Measurements from ENCODE around the gene KCNJ18.
"Not testable (repeated sequence)": the region's sequence is repeated elsewhere in the genome, so short reads cannot be mapped to it uniquely, and the experiment has no call there.

The KCNJ18 gene

GRCh38 chr17:21691883-21692703, at the start of gene KCNJ18:
Gene KCNJ18 (plus strand): TSS chr17:21692523. CDS start chr17:21702787, 10,264 bp downstream.
- not testable (repeated sequence) for FAIRE-seq; DNase-seq (ENCODE audit: insufficient read length, low spot score)

GRCh38 chr17:21648125-21648524, 44.2 kb upstream of the KCNJ18 start:
- FAIRE-seq; DNase-seq (ENCODE audit: insufficient read length, low spot score): not testable (repeated sequence)

- not testable (repeated sequence) for FAIRE-seq; DNase-seq (ENCODE audit: insufficient read length, low spot score)
These were observed 42.3 kb upstream of the KCNJ18 start for GRCh38 chr17:21650043-21650442.

- not testable (repeated sequence) for FAIRE-seq
These were observed 40.3 kb upstream of the KCNJ18 start for GRCh38 chr17:21652049-21652448.

GRCh38 chr17:21653211-21653610, 39.1 kb upstream of the KCNJ18 start:
- not testable (repeated sequence) for FAIRE-seq; DNase-seq (ENCODE audit: insufficient read length, low spot score)

More at GRCh38 chr17:21652049-21652448, 40.3 kb upstream of the KCNJ18 start:
- DNase-seq (ENCODE audit: insufficient read length, low spot score), result not testable (repeated sequence)

GRCh38 chr17:21656518-21657309, 35.6 kb upstream of the KCNJ18 start:
- DNase-seq (ENCODE audit: insufficient read length, low spot score); FAIRE-seq: not testable (repeated sequence)

- DNase-seq (ENCODE audit: insufficient read length, low spot score); FAIRE-seq: not testable (repeated sequence)
These were observed 32.7 kb upstream of the KCNJ18 start for GRCh38 chr17:21659635-21660034.

GRCh38 chr17:21661455-21661854, 30.9 kb upstream of the KCNJ18 start:
- DNase-seq (ENCODE audit: insufficient read length, low spot score); FAIRE-seq: not testable (repeated sequence)

GRCh38 chr17:21663166-21663565, 29.2 kb upstream of the KCNJ18 start:
- DNase-seq (ENCODE audit: insufficient read length, low spot score); FAIRE-seq: not testable (repeated sequence)

- not testable (repeated sequence) for DNase-seq (ENCODE audit: insufficient read length, low spot score); FAIRE-seq
These were observed 28.5 kb upstream of the KCNJ18 start for GRCh38 chr17:21663614-21664474.

GRCh38 chr17:21665171-21665570, 27.2 kb upstream of the KCNJ18 start:
- DNase-seq (ENCODE audit: insufficient read length, low spot score); FAIRE-seq: not testable (repeated sequence)

- DNase-seq (ENCODE audit: insufficient read length, low spot score); FAIRE-seq: not testable (repeated sequence)
These were observed 26.3 kb upstream of the KCNJ18 start for GRCh38 chr17:21665935-21666493.

- not testable (repeated sequence) for FAIRE-seq; DNase-seq (ENCODE audit: insufficient read length, low spot score)
These were observed 25.5 kb upstream of the KCNJ18 start for GRCh38 chr17:21666711-21667412.

GRCh38 chr17:21667413-21668117, 24.8 kb upstream of the KCNJ18 start:
- DNase-seq (ENCODE audit: insufficient read length, low spot score); FAIRE-seq: not testable (repeated sequence)

GRCh38 chr17:21668118-21668488, 24.2 kb upstream of the KCNJ18 start:
- DNase-seq (ENCODE audit: insufficient read length, low spot score); FAIRE-seq: not testable (repeated sequence)

GRCh38 chr17:21668746-21669508, 23.4 kb upstream of the KCNJ18 start:
- DNase-seq (ENCODE audit: insufficient read length, low spot score); FAIRE-seq: not testable (repeated sequence)

GRCh38 chr17:21669616-21670360, 22.5 kb upstream of the KCNJ18 start:
- FAIRE-seq; DNase-seq (ENCODE audit: insufficient read length, low spot score): not testable (repeated sequence)

All from HTR-8/SVneo (cell line).